Activated T-cell treated with anti-CD3 and anti-CD28 coated beads for 24 hours (primary cell): Measurements from ENCODE around the gene DSPP.

Experiments
- DNase-seq: peaks from one replicate; pipeline ENCODE4 v3.0.0-alpha.2; 2020; ENCODE audit warnings: low read depth

DSPP gene

DNA sequence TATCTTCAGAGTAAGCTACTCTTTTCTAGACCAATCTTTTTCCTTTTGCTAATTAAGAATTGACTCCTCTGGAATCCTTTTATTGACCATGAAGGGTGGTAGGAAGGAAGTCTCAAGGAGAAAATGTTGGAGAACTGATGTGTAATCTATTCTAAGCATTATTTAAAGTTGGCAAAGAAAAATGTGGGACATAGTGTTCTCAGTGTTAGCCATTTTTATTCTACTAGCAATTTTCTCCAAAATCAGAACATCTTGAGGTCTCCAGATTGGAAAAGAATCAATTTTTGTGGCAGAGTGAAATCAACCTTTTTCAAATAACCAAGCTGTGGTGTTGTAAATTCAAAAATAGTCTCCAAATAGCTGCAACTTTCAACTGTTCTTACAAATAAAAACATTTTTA is 23.3 kb downstream of the DSPP start:
- no peak for DNase-seq

- no peak for DNase-seq
Measured at GRCh38 chr4:87632469-87632868, 24.1 kb downstream of the DSPP start.

- DNase-seq: no peak
Measured at GRCh38 chr4:87633243-87633642, 24.9 kb downstream of the DSPP start.

DNA sequence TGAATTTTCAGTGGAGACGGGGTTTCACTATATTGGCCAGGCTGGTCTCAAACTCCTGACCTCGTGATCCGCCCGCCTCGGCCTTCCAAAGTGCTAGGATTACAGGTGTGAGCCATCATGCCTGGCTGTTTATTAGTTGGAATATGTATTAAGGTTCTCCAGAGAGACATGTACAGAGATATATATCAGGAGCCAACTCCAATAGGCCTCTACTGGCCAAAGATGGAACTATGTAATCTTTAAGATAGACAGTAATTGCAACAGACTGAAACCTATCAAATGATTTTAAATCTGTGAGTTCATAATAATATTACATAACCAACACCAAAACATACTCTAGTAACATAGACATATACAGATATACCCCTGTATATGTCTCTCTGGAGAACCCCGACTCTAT is 36.0 kb downstream of the DSPP start:
- DNase-seq: no peak

GRCh38 chr4:87649980-87650379 is 41.7 kb downstream of the DSPP start, which contains the start of gene DMP1:
TSS of gene DMP1 (plus strand) at chr4:87650280. CDS start at chr4:87656493, 6,213 bp downstream.
- DNase-seq: no peak

DNA sequence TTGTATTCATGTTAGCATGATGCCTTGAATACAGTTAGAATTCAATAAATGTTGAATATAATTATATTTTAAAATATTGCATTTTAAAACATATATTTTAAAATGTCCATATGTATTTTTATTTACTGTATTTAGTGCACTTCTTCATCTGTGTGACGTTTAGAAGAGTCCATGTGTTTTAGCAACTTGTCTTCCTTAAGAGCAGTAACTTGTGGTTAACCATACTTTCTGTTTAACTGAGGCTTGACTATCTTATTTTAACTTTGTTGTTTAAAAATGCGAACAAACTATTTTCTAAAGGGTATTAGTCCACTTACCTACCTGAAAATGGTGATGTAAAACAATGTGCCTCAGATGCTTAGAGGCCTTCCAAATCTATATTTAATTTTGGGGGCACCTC is 42.6 kb downstream of the DSPP start:
- no peak for DNase-seq

- no peak for DNase-seq
Measured at GRCh38 chr4:87651941-87652340, 43.6 kb downstream of the DSPP start.

- DNase-seq: no peak
Measured at GRCh38 chr4:87654487-87655044, 46.2 kb downstream of the DSPP start.

DNA sequence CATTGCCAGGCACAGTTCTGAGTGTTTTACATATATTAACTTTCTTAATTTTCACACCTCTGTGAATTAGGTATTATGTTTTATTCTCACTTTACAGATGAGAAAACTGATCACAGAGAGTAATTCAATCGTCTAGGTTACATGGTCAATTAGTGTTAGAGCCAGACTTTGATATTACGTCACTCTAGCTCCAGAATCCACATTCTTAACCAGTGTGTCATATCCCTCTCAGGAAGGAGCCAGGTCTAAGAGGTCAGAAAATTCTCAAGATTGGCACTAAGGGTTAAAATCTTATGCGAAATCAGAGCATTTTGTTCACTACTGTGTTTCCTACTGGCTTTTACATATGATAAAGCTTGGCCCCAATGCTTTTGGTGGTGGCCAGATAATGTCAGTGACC is 49.2 kb downstream of the DSPP start:
- DNase-seq: no peak

DNA sequence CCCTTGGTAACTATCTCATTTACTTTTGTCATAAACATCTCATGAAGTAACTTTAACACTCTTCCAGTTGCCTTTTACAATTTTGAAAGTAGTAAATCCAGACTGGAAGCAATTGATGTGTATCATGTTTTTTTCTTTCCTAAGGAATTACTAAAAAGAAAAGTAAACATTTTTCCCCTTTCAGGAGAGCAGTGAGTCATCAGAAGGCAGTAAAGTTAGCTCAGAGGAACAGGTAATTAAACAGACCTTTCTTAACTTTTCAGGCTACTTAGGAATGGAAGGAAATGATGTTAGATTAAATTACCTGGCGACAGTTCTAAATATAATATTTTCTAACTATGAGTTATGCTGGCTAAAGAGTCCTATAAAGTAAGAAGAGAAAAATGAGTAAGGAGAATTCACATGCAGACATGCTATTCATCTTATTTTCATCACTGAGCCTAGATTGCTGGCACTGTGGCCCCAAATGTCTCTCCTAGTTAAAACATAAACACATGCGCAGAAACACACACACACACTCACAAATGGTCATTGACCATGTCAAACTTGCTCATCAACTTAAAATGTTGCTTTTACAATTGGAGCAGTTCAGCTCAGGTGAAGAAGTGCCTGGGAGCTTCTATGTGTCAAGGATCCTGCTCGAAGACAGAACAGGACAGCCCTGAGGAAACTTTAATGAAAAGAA is 51.1 kb downstream of the DSPP start:
- no peak for DNase-seq

GRCh38 chr4:87662871-87663270 is 54.5 kb downstream of the DSPP start:
- DNase-seq: no peak
